Measurements from ENCODE around the gene PLA2G1B.

GRCh38 chr12:120353556-120354317 is 26.2 kb upstream of the PLA2G1B start:
- TF ChIP-seq POLR2A (IDR thresholded peaks at IDR 0.05) (no peak), CTCF (IDR thresholded peaks at IDR 0.05) (no peak), POLR2AphosphoS5 (IDR thresholded peaks at IDR 0.05) (no peak), EP300 (IDR thresholded peaks at IDR 0.05) (no peak)

Data from upper lobe of left lung (tissue), 4 donors.